ENCODE data around the gene PAPOLA.

DNA sequence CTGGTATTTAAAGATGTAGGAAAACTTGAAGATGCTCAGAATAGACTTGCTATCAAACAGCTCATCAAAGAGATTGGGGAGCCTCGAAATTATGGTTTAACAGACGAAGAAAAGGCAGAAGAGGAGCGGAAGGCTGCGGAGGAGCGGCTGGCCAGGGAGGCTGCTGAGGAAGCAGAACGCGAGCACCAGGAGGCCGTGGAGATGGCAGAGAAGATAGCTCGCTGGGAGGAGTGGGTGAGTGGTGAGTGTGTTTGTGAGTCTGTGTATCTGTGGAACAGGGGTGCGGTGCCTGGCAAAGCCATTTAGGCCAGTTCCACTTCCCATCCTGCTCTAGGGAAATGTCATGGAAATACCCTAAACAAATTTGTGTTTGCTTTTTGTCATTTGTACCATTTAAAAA, 19.2 kb upstream of the PAPOLA start:
- no peak for TF ChIP-seq CTCF (IDR thresholded peaks at IDR 0.05)
- no peak for TF ChIP-seq TCF7L2 (IDR thresholded peaks at IDR 0.05; ENCODE audit: low read depth, low read length)
- no peak for TF ChIP-seq SIN3A (IDR thresholded peaks at IDR 0.05; ENCODE audit: borderline replicate concordance, insufficient read depth, low read depth, low read length)
- TF ChIP-seq, protein P1, sequence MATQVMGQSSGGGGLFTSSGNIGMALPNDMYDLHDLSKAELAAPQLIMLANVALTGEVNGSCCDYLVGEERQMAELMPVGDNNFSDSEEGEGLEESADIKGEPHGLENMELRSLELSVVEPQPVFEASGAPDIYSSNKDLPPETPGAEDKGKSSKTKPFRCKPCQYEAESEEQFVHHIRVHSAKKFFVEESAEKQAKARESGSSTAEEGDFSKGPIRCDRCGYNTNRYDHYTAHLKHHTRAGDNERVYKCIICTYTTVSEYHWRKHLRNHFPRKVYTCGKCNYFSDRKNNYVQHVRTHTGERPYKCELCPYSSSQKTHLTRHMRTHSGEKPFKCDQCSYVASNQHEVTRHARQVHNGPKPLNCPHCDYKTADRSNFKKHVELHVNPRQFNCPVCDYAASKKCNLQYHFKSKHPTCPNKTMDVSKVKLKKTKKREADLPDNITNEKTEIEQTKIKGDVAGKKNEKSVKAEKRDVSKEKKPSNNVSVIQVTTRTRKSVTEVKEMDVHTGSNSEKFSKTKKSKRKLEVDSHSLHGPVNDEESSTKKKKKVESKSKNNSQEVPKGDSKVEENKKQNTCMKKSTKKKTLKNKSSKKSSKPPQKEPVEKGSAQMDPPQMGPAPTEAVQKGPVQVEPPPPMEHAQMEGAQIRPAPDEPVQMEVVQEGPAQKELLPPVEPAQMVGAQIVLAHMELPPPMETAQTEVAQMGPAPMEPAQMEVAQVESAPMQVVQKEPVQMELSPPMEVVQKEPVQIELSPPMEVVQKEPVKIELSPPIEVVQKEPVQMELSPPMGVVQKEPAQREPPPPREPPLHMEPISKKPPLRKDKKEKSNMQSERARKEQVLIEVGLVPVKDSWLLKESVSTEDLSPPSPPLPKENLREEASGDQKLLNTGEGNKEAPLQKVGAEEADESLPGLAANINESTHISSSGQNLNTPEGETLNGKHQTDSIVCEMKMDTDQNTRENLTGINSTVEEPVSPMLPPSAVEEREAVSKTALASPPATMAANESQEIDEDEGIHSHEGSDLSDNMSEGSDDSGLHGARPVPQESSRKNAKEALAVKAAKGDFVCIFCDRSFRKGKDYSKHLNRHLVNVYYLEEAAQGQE (IDR thresholded peaks at IDR 0.05; ENCODE audit: insufficient read depth in 1 of 2, low read depth in 2 of 2, low read length in 1 of 2): no peak
- TF ChIP-seq POLR2AphosphoS5 (IDR thresholded peaks at IDR 0.05; ENCODE audit: low read depth, low read length): no peak

All from Panc1 (cell line).